Measurements from ENCODE around the gene EVX2. TPM values are rescaled to one million over a fixed set of nuclear protein-coding genes. Genes with fewer than 3 reads are reported as not detected.

The EVX2 gene
- total RNA-seq, 1 experiment from 2014 or later: not detected

- DNase-seq: no peak
- no peaks in the 10 kb centered on the region for H3K9me3 Mint-ChIP-seq (ENCODE audit: low read depth, unreplicated experiment)
- BruUV-seq (replicated peaks): no TSS peak
- intact Hi-C loops (cut with micrococcal nuclease; ENCODE audit: unreplicated experiment): no loop called here
- no peak overlapping the region for H3K4me3 Mint-ChIP-seq (ENCODE audit: low read depth, unreplicated experiment)
- TF ChIP-seq CTCF (IDR thresholded peaks at IDR 0.05; ENCODE audit: unreplicated experiment): no peak
- H3K27me3 Mint-ChIP-seq (ENCODE audit: unreplicated experiment): peaks cover 13% of the 10 kb centered on the region
- CTCF ChIA-PET: no interaction called here
- peaks cover 18% of the 10 kb centered on the region for H3K36me3 Mint-ChIP-seq (ENCODE audit: insufficient read depth, unreplicated experiment)
- H3K4me1 Mint-ChIP-seq (ENCODE audit: low read depth, unreplicated experiment): peaks cover 9% of the 10 kb centered on the region
- H3K27ac Mint-ChIP-seq (ENCODE audit: unreplicated experiment): no peak overlapping the region
These were observed 16.9 kb upstream of the EVX2 start for GRCh38 chr2:176100547-176101140.

- H3K9me3 Mint-ChIP-seq (ENCODE audit: low read depth, unreplicated experiment): no peaks in the 10 kb centered on the region
- peak within 1 kb of the TSS; percentile 85 for H3K4me3 Mint-ChIP-seq (ENCODE audit: low read depth, unreplicated experiment)
- peaks cover 18% of the 10 kb centered on the region for H3K36me3 Mint-ChIP-seq (ENCODE audit: insufficient read depth, unreplicated experiment)
- intact Hi-C loops (cut with micrococcal nuclease; ENCODE audit: unreplicated experiment): loop anchor here (5.0 kb wide), 5 partner anchors 98 to 898 kb away; partner anchors contain the start of gene LNPK
- CTCF ChIA-PET: no interaction called here
- H3K27me3 Mint-ChIP-seq (ENCODE audit: unreplicated experiment): peaks cover 6% of the 10 kb centered on the region
- peaks cover 9% of the 10 kb centered on the region for H3K4me1 Mint-ChIP-seq (ENCODE audit: low read depth, unreplicated experiment)
- no peak for DNase-seq
- no peak for TF ChIP-seq CTCF (IDR thresholded peaks at IDR 0.05; ENCODE audit: unreplicated experiment)
- H3K27ac Mint-ChIP-seq (ENCODE audit: unreplicated experiment): no peak within 1 kb of the TSS
- no TSS peak for BruUV-seq (replicated peaks)
These were observed 16.2 kb upstream of the EVX2 start, which contains the start of gene HOXD12 for GRCh38 chr2:176099728-176100546. HOXD12 (plus strand) TSS chr2:176099795; CDS start chr2:176099802, 7 bp downstream.

- TF ChIP-seq CTCF (IDR thresholded peaks at IDR 0.05; ENCODE audit: unreplicated experiment): no peak
- BruUV-seq (replicated peaks): no TSS peak
- Mint-ChIP-seq H3K4me1 (ENCODE audit: low read depth, unreplicated experiment) (peaks cover 9% of the 10 kb centered on the region), H3K4me3 (ENCODE audit: low read depth, unreplicated experiment) (no peak overlapping the region), H3K27ac (ENCODE audit: unreplicated experiment) (no peak overlapping the region), H3K9me3 (ENCODE audit: low read depth, unreplicated experiment) (no peaks in the 10 kb centered on the region), H3K27me3 (ENCODE audit: unreplicated experiment) (peaks cover 2% of the 10 kb centered on the region), H3K36me3 (ENCODE audit: insufficient read depth, unreplicated experiment) (peaks cover 18% of the 10 kb centered on the region)
- CTCF ChIA-PET: no interaction called here
- intact Hi-C loops (cut with micrococcal nuclease; ENCODE audit: unreplicated experiment): loop anchor here (5.0 kb wide), 5 partner anchors 97 to 897 kb away; partner anchors contain the start of gene LNPK
- DNase-seq: no peak
These were observed 15.5 kb upstream of the EVX2 start for GRCh38 chr2:176099159-176099727.

GRCh38 chr2:176098366-176099158 lies 14.8 kb upstream of the EVX2 start:
- Mint-ChIP-seq H3K4me3 (ENCODE audit: low read depth, unreplicated experiment) (peak overlapping the region; percentile 85), H3K4me1 (ENCODE audit: low read depth, unreplicated experiment) (peaks cover 9% of the 10 kb centered on the region), H3K36me3 (ENCODE audit: insufficient read depth, unreplicated experiment) (peaks cover 18% of the 10 kb centered on the region), H3K27ac (ENCODE audit: unreplicated experiment) (peak overlapping the region; percentile 80), H3K27me3 (ENCODE audit: unreplicated experiment) (peaks cover 8% of the 10 kb centered on the region), H3K9me3 (ENCODE audit: low read depth, unreplicated experiment) (no peaks in the 10 kb centered on the region)
- TF ChIP-seq CTCF (IDR thresholded peaks at IDR 0.05; ENCODE audit: unreplicated experiment): no peak
- intact Hi-C loops (cut with micrococcal nuclease; ENCODE audit: unreplicated experiment): loop anchor here (5.0 kb wide), 5 partner anchors 96 to 896 kb away; partner anchors contain the start of gene LNPK
- CTCF ChIA-PET: interaction anchor here (0.7 to 3.0 kb wide), 6 partner anchors 28 to 895 kb away, joined by 3 to 24 read pairs (median 4); no protein-coding TSS in a partner anchor
- DNase-seq: no peak
- no TSS peak for BruUV-seq (replicated peaks)

Measured in Calu3 (cell line).